ENCODE results near the gene RASGRP1.

RASGRP1 gene

DNA sequence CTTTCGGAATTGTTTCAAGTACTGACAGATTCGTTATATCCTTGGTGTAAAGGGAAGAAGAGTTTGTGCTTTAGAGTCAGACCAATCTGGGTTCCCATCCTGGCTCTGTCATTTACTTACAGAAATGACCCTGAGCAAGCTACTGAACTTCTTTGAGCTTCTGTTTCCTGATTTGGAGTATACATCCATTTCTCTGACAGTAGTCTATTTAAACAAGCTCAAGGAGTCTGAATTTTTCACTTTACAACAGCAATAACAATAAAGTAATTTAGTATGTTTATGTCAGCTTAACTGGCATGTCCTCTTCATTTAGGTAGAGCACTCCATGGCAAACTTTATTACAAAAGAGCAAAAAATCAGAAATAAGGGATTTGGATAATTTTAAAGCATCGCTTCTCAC is 82.9 kb downstream of the RASGRP1 start:
- no peaks in the 10 kb centered on the region; the same call in 1 of the 2 replicates for H4K20me1 ChIP-seq (ENCODE audit: insufficient read depth, low read length)
- H3K4me2 ChIP-seq (ENCODE audit: low read length), result no peak overlapping the region
- no peaks in the 10 kb centered on the region for H3K4me1 ChIP-seq (ENCODE audit: low read length)
- no peaks in the 10 kb centered on the region for H3K27me3 ChIP-seq (ENCODE audit: low read depth, low read length)
- TF ChIP-seq, protein P1, sequence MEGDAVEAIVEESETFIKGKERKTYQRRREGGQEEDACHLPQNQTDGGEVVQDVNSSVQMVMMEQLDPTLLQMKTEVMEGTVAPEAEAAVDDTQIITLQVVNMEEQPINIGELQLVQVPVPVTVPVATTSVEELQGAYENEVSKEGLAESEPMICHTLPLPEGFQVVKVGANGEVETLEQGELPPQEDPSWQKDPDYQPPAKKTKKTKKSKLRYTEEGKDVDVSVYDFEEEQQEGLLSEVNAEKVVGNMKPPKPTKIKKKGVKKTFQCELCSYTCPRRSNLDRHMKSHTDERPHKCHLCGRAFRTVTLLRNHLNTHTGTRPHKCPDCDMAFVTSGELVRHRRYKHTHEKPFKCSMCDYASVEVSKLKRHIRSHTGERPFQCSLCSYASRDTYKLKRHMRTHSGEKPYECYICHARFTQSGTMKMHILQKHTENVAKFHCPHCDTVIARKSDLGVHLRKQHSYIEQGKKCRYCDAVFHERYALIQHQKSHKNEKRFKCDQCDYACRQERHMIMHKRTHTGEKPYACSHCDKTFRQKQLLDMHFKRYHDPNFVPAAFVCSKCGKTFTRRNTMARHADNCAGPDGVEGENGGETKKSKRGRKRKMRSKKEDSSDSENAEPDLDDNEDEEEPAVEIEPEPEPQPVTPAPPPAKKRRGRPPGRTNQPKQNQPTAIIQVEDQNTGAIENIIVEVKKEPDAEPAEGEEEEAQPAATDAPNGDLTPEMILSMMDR (IDR thresholded peaks at IDR 0.05; ENCODE audit: low read depth, low read length), result no peak
- TF ChIP-seq EZH2phosphoT487 (IDR thresholded peaks at IDR 0.05; ENCODE audit: low read depth), result no peak
- H3K9me3 ChIP-seq (ENCODE audit: insufficient read depth, low read length), result no peaks in the 10 kb centered on the region
- no peak overlapping the region for H3K9ac ChIP-seq (ENCODE audit: low read length)
- H3K36me3 ChIP-seq (replicated peaks; ENCODE audit: low read depth, low read length), result peaks cover 52% of the 10 kb centered on the region
- H3K27ac ChIP-seq (ENCODE audit: low read length), result no peak overlapping the region
- no peak overlapping the region for H2AFZ ChIP-seq (ENCODE audit: low read depth, low read length)
- H3K4me3 ChIP-seq (ENCODE audit: low read length), result no peak overlapping the region
- H3K79me2 ChIP-seq (ENCODE audit: low read length), result peaks cover 12% of the 10 kb centered on the region; the same call in 1 of the 2 replicates

DNA sequence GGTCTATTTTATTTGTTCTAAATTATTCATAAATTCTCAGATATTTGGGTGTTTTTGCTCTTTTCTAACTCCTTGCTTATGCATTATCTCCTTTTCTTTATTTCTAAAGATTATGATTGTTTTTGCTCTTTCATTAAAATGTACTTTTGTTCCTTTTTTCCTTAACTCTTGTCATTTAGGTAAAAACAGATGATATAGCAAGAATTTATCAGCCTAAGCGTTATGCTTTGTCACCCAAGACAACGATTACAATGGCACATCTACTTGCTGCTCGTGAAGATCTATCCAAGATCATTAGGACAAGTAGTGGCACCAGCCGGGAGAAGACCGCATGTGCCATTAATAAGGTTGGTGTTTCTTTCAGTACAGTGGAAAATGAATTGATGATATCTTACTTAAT is 83.5 kb downstream of the RASGRP1 start:
- no peaks in the 10 kb centered on the region; the same call in 1 of the 2 replicates for H4K20me1 ChIP-seq (ENCODE audit: insufficient read depth, low read length)
- peaks cover 13% of the 10 kb centered on the region; the same call in 1 of the 2 replicates for H3K79me2 ChIP-seq (ENCODE audit: low read length)
- H2AFZ ChIP-seq (ENCODE audit: low read depth, low read length), result no peak overlapping the region
- H3K27ac ChIP-seq (ENCODE audit: low read length), result no peak overlapping the region
- H3K4me2 ChIP-seq (ENCODE audit: low read length), result no peak overlapping the region
- H3K36me3 ChIP-seq (replicated peaks; ENCODE audit: low read depth, low read length), result peaks cover 50% of the 10 kb centered on the region
- no peak overlapping the region for H3K4me3 ChIP-seq (ENCODE audit: low read length)
- TF ChIP-seq EZH2phosphoT487 (IDR thresholded peaks at IDR 0.05; ENCODE audit: low read depth), result no peak
- TF ChIP-seq, protein P1 (IDR thresholded peaks at IDR 0.05; ENCODE audit: low read depth, low read length), result no peak
- H3K27me3 ChIP-seq (ENCODE audit: low read depth, low read length), result no peaks in the 10 kb centered on the region
- no peaks in the 10 kb centered on the region for H3K9me3 ChIP-seq (ENCODE audit: insufficient read depth, low read length)
- H3K9ac ChIP-seq (ENCODE audit: low read length), result no peak overlapping the region
- no peaks in the 10 kb centered on the region for H3K4me1 ChIP-seq (ENCODE audit: low read length)

DNA sequence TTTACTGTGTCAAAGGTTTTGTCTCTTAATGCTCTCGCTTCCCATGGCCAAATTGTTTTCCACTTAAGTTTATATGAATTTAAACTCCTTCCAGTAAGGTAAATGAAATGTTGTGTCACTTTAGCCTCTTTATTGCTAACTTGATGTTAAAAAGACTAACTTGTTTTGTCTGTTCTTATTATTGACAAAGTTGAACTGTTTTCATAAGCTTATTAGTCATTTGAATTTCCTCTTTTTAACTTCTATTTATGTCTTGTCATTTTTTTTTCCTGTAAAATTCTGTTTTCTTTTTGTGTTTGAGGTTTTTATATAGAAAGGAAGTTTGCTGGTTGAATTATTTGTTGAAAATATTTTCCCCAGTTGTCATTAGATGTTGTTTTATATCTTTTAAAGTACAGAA is 84.9 kb downstream of the RASGRP1 start:
- TF ChIP-seq, protein P1 (IDR thresholded peaks at IDR 0.05; ENCODE audit: low read depth, low read length), result no peak
- no peak for TF ChIP-seq EZH2phosphoT487 (IDR thresholded peaks at IDR 0.05; ENCODE audit: low read depth)
- no peaks in the 10 kb centered on the region; the same call in 1 of the 2 replicates for H4K20me1 ChIP-seq (ENCODE audit: insufficient read depth, low read length)
- no peak overlapping the region for H3K9ac ChIP-seq (ENCODE audit: low read length)
- no peak overlapping the region for H3K4me2 ChIP-seq (ENCODE audit: low read length)
- H2AFZ ChIP-seq (ENCODE audit: low read depth, low read length), result no peak overlapping the region
- peaks cover 14% of the 10 kb centered on the region; the same call in 1 of the 2 replicates for H3K79me2 ChIP-seq (ENCODE audit: low read length)
- no peak overlapping the region for H3K27ac ChIP-seq (ENCODE audit: low read length)
- no peaks in the 10 kb centered on the region for H3K4me1 ChIP-seq (ENCODE audit: low read length)
- H3K4me3 ChIP-seq (ENCODE audit: low read length), result no peak overlapping the region
- H3K9me3 ChIP-seq (ENCODE audit: insufficient read depth, low read length), result no peaks in the 10 kb centered on the region
- H3K27me3 ChIP-seq (ENCODE audit: low read depth, low read length), result no peaks in the 10 kb centered on the region
- H3K36me3 ChIP-seq (replicated peaks; ENCODE audit: low read depth, low read length), result peaks cover 51% of the 10 kb centered on the region

DNA sequence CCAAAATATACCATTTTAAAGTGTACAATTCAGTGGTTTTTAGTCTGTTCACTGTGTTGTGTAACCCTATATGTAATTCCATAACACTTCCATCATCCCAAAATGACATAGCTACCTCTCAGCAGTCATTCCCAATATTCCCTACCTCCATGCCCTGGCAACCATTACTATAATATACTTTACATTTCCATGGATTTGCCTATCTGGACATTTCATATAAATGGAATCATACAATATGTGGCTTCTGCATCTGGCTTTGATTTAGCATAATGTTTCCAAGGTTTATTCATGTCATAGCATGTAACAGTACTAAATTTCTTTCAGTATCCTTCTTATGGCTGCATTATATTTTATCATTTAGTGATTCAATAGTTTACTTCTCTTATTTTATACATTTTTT is 85.3 kb downstream of the RASGRP1 start:
- no peaks in the 10 kb centered on the region for H3K4me1 ChIP-seq (ENCODE audit: low read length)
- H4K20me1 ChIP-seq (ENCODE audit: insufficient read depth, low read length), result no peaks in the 10 kb centered on the region; the same call in 1 of the 2 replicates
- no peak for TF ChIP-seq EZH2phosphoT487 (IDR thresholded peaks at IDR 0.05; ENCODE audit: low read depth)
- TF ChIP-seq, protein P1 (IDR thresholded peaks at IDR 0.05; ENCODE audit: low read depth, low read length), result no peak
- no peaks in the 10 kb centered on the region for H3K9me3 ChIP-seq (ENCODE audit: insufficient read depth, low read length)
- no peaks in the 10 kb centered on the region for H3K27me3 ChIP-seq (ENCODE audit: low read depth, low read length)
- H3K9ac ChIP-seq (ENCODE audit: low read length), result no peak overlapping the region
- H3K4me2 ChIP-seq (ENCODE audit: low read length), result no peak overlapping the region
- peaks cover 17% of the 10 kb centered on the region; the same call in 1 of the 2 replicates for H3K79me2 ChIP-seq (ENCODE audit: low read length)
- no peak overlapping the region for H3K27ac ChIP-seq (ENCODE audit: low read length)
- no peak overlapping the region for H3K4me3 ChIP-seq (ENCODE audit: low read length)
- H3K36me3 ChIP-seq (replicated peaks; ENCODE audit: low read depth, low read length), result peaks cover 56% of the 10 kb centered on the region
- no peak overlapping the region for H2AFZ ChIP-seq (ENCODE audit: low read depth, low read length)

Data from OCI-LY3 (cell line).